Smooth muscle cell (in vitro differentiated cells): Measurements from ENCODE around the gene ULBP2. TPM values are rescaled to one million over a fixed set of nuclear protein-coding genes. Genes with fewer than 3 reads are reported as not detected.

Source experiments
- DNase-seq: peaks from one replicate; lab custom pipeline; 2025; ENCODE audit not compliant: unreplicated experiment; lab: John Stamatoyannopoulos, UW
- H2AFZ ChIP-seq: fragments of 200-600 bp; sonication (generic); 2 replicates; pipeline ENCODE4 v1.6.0; 2016; ENCODE audit warnings: antibody characterized with exemption, low read depth, mild to moderate bottlenecking
- H3F3A ChIP-seq: fragments of 200-600 bp; sonication (generic); 2 replicates; pipeline ENCODE4 v1.6.0; 2017; ENCODE audit warnings: antibody characterized with exemption, low read depth
- H3K27ac ChIP-seq: fragments of 200-600 bp; sonication (generic); 2 replicates; pipeline ENCODE4 v1.5.1; 2016; ENCODE audit warnings: low read depth, mild to moderate bottlenecking
- H3K27me3 ChIP-seq: fragments of 200-600 bp; sonication (generic); 2 replicates; pipeline ENCODE4 v1.6.1; 2016; ENCODE audit warnings: low read depth, mild to moderate bottlenecking
- H3K36me3 ChIP-seq: fragments of 200-600 bp; sonication (generic); 2 replicates; pipeline ENCODE4 v1.5.1; 2016; ENCODE audit warnings: low read depth
- H3K4me1 ChIP-seq: fragments of 200-600 bp; sonication (generic); 2 replicates; pipeline ENCODE4 v1.5.1; 2016; ENCODE audit warnings: low read depth
- H3K4me2 ChIP-seq: fragments of 200-600 bp; sonication (generic); 2 replicates; pipeline ENCODE4 v1.6.0; 2016; ENCODE audit warnings: mild to moderate bottlenecking
- H3K4me3 ChIP-seq: fragments of 200-600 bp; sonication (generic); 2 replicates; pipeline ENCODE4 v1.5.1; 2016; ENCODE audit warnings: mild to moderate bottlenecking
- H3K79me2 ChIP-seq: fragments of 200-600 bp; sonication (generic); 2 replicates; pipeline ENCODE4 v1.6.0; 2016; ENCODE audit warnings: low read depth, mild to moderate bottlenecking
- H3K9ac ChIP-seq: fragments of 200-600 bp; sonication (generic); 2 replicates; pipeline ENCODE4 v1.6.0; 2016; ENCODE audit warnings: low read depth
- H3K9me3 ChIP-seq: fragments of 200-600 bp; sonication (generic); replicated peaks from 2 replicates; pipeline ENCODE4 v1.5.1; 2016; ENCODE audit warnings: low read depth
- H4K20me1 ChIP-seq: fragments of 200-600 bp; sonication (generic); 2 replicates; pipeline ENCODE4 v1.6.0; 2016; ENCODE audit warnings: low read depth
- WGBS: methylation state at CpG from one replicate; pipeline ENCODE4 v1.1.7; 2016; ENCODE audit warnings: low lambda C conversion rate; 5-methylcytosine and 5-hydroxymethylcytosine counted together
- polyA plus RNA-seq: library from polyadenylated mRNA; unstranded; fragments of >200 nt; fragmentation: Nextera tagmentation; extraction: Ambion mirVana; gene quantifications from 2 replicates; pipeline ENCODE4 v1.2.1, GENCODE V29; 2016
- total RNA-seq: library from RNA; depleted of rRNA; stranded (reverse); fragments of >200 nt; gene quantifications from 2 replicates; pipeline ENCODE4 v1.2.3, GENCODE V29; 2014
- TF ChIP-seq, protein P1 (sequence below): fragments of 200-600 bp; sonication (generic); IDR thresholded peaks from 2 replicates; pipeline ENCODE4 v1.5.1; 2017; ENCODE audit warnings: borderline replicate concordance, mild to moderate bottlenecking, antibody characterized with exemption; ENCODE audit not compliant: insufficient read depth, poor library complexity, severe bottlenecking

The ULBP2 gene
- total and polyA plus RNA-seq, 2 experiments from 2014 or later: 8.8 to 11.7 TPM

DNA sequence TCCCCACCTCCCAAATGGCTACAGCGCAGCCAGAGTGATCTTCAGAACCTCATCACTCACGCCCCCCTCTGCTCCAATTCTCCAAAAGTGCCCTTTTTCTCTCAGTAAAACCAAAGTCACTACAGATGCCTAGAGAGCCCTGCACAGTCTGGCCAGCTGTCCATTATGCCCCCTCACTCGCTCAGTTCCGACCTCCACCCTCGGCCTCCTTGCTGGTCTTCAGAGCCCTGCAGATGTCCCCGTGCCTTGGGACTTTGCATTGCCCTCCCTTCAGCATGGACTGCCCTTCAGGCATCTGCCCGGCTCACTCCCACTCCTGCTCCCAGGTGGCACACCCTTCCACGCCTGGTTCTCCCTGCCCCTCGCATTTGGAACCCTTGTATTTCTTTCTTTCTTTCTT is 42.8 kb upstream of the ULBP2 start:
- TF ChIP-seq, protein P1, sequence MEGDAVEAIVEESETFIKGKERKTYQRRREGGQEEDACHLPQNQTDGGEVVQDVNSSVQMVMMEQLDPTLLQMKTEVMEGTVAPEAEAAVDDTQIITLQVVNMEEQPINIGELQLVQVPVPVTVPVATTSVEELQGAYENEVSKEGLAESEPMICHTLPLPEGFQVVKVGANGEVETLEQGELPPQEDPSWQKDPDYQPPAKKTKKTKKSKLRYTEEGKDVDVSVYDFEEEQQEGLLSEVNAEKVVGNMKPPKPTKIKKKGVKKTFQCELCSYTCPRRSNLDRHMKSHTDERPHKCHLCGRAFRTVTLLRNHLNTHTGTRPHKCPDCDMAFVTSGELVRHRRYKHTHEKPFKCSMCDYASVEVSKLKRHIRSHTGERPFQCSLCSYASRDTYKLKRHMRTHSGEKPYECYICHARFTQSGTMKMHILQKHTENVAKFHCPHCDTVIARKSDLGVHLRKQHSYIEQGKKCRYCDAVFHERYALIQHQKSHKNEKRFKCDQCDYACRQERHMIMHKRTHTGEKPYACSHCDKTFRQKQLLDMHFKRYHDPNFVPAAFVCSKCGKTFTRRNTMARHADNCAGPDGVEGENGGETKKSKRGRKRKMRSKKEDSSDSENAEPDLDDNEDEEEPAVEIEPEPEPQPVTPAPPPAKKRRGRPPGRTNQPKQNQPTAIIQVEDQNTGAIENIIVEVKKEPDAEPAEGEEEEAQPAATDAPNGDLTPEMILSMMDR: no peak
- Histone ChIP-seq H4K20me1 (no peaks in the 10 kb centered on the region), H3K79me2 (no peaks in the 10 kb centered on the region), H2AFZ (no peak overlapping the region), H3K4me2 (no peak overlapping the region), H3K36me3 (no peaks in the 10 kb centered on the region), H3K27ac (no peak overlapping the region), H3K4me3 (no peak overlapping the region), H3K9me3 (no peaks in the 10 kb centered on the region), H3K27me3 (peaks cover 11% of the 10 kb centered on the region), H3K9ac (no peak overlapping the region), H3K4me1 (no peaks in the 10 kb centered on the region), H3F3A (no peaks in the 10 kb centered on the region)
- no peak for DNase-seq
- WGBS: 97% methylated on average over 9 of the region's 9 CpGs

- TF ChIP-seq, protein P1: no peak
Observed at GRCh38 chr6:149899486-149899885, 42.3 kb upstream of the ULBP2 start.

DNA sequence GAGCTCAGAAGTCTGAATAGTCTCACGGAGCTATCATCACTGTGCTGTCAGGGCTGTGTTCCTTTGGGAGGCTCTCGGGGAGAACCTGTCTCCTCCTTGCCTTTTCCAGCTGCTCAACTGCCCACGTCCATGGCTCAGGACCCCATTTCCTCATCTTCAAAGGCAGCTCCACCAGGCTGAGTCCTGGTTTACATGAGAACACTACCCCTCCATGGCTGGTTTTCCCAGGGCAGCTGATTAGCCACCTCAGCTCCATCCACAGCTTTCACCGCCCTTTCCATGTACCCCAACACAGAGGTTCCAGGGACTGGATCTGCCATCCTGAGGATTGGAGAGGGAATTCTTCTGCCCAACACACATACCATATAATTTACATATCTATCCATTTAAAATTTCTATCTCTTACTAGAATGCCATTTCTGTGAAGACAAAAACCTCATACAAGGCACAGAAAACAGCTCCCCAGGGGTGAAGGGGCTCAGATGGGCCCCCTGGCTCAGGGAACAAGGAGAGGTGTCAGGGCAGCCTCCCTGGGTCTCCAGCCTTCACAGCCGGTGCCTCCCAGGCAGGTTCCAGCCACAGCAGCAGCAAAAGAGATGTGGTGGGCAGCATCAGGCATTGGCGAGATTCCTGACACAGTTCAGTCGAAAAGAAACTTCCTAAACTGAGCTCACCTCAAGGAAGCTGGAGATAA is 41.7 kb upstream of the ULBP2 start:
- WGBS: 77% methylated on average over 7 of the region's 7 CpGs
- no peak overlapping the region for H3K9ac ChIP-seq
- TF ChIP-seq, protein P1: no peak
- no peak for DNase-seq
- no peak overlapping the region for H3K4me3 ChIP-seq
- no peak overlapping the region for H3K27ac ChIP-seq
- H3K27me3 ChIP-seq: peaks cover 11% of the 10 kb centered on the region
- no peaks in the 10 kb centered on the region for H4K20me1 ChIP-seq
- no peaks in the 10 kb centered on the region for H3K9me3 ChIP-seq
- no peaks in the 10 kb centered on the region for H3K4me1 ChIP-seq
- H3K36me3 ChIP-seq: no peaks in the 10 kb centered on the region
- no peak overlapping the region for H3K4me2 ChIP-seq
- H2AFZ ChIP-seq: no peak overlapping the region
- no peaks in the 10 kb centered on the region for H3K79me2 ChIP-seq
- no peaks in the 10 kb centered on the region for H3F3A ChIP-seq

More at GRCh38 chr6:149899486-149899885, 42.3 kb upstream of the ULBP2 start:
- Histone ChIP-seq H3K27me3 (peaks cover 11% of the 10 kb centered on the region), H4K20me1 (no peaks in the 10 kb centered on the region), H3F3A (no peaks in the 10 kb centered on the region), H3K36me3 (no peaks in the 10 kb centered on the region), H3K4me2 (no peak overlapping the region), H3K9me3 (no peaks in the 10 kb centered on the region), H3K79me2 (no peaks in the 10 kb centered on the region), H3K9ac (no peak overlapping the region), H3K27ac (no peak overlapping the region), H3K4me3 (no peak overlapping the region), H3K4me1 (no peaks in the 10 kb centered on the region), H2AFZ (no peak overlapping the region)
- no peak for DNase-seq
- WGBS: 89% methylated on average over 6 of the region's 6 CpGs
